GM12873 (cell line): ENCODE measurements around the gene ZNF324.

Source experiments
- TF ChIP-seq, protein P1 (sequence below): IDR thresholded peaks from 2 replicates; pipeline ENCODE4 v1.5.1; 2012; ENCODE audit warnings: low read depth, mild to moderate bottlenecking, moderate library complexity, low read length, control low read depth; ENCODE audit not compliant: insufficient read depth; ENCODE audit errors: missing control alignments

Gene ZNF324

DNA sequence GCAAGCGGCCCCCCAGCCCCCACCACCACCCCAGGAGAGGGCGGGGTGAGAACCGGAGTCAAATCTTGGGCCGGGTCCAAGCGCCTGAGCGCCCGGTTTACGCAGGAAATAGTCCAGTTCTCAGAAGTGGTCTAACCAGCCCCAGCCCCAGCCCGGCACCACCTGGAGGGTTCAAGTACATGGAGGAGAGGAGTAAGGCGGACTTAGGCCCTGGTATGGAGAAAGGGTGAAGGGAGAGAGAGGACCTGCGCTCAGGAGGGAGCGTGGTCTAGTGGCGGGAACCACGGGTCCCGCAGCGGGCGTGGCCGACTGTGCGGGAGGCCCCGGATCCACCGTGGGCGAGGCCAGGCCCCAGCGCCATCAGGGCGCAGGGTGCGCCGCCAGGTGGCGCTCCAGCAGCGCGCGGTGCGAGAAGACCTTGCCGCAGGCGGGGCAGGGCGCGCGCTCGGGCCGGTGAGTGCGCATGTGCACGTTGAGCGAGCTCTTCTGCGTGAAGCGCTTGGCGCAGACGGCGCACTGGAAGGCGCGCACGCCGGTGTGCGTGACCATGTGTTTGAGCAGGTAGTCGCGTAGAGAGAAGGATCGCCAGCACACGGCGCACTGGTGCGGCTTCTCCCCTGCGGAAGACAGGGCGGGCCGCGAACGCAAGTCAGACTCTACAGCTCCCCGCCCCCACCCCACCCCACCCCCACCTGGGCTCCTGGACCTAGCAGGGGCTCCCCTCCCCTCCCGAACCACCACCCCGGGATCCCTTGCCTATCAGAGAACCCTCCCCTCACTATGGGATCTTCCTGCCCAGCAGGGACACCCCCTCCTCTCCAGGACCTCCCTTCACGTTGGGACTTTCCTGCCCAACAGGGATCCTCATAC lies 47.0 kb downstream of the ZNF324 start:
- TF ChIP-seq, protein P1, sequence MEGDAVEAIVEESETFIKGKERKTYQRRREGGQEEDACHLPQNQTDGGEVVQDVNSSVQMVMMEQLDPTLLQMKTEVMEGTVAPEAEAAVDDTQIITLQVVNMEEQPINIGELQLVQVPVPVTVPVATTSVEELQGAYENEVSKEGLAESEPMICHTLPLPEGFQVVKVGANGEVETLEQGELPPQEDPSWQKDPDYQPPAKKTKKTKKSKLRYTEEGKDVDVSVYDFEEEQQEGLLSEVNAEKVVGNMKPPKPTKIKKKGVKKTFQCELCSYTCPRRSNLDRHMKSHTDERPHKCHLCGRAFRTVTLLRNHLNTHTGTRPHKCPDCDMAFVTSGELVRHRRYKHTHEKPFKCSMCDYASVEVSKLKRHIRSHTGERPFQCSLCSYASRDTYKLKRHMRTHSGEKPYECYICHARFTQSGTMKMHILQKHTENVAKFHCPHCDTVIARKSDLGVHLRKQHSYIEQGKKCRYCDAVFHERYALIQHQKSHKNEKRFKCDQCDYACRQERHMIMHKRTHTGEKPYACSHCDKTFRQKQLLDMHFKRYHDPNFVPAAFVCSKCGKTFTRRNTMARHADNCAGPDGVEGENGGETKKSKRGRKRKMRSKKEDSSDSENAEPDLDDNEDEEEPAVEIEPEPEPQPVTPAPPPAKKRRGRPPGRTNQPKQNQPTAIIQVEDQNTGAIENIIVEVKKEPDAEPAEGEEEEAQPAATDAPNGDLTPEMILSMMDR = peak; percentile 94

DNA sequence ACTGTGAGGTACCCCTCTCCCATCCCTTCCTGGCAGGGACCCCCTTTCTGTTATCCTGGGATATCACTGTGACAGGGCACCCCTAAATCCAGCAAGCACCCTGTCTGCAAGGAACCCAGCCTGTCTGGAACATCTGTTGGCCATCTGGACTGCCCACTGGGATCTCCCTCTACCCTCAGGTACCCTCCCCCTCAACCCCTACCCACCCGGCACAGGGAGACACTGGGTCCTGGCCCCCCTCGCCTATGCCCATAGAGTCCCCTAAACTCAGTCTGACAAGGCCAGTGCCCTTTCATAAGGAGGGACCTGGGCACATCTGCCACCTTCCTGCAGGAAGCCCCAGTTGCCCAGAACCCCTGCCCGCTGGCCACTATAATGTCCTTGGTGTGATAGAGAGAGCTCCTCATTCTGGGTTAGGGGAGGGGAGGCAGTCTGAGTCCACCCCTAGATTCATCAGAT lies 47.7 kb downstream of the ZNF324 start:
- TF ChIP-seq, protein P1 = no peak

DNA sequence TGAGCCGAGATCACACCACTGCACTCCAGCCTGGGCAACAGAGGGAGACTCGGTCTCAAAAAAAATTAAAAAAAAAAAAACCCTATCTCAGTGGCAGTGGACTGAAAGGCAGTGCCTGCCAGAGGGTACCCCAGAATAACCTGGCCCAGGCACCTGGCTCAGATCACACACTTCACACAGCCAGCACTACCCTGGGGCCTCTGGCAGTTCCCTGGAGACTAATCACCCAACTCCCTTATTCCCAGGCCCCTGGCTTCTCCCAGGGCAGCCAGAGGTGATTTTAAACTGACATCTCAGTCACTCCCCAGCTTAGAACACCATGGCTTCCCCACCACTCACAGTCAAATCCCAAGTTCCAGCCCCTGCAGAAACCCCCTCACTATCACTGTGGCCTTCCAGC lies 48.4 kb downstream of the ZNF324 start:
- TF ChIP-seq, protein P1 = no peak

DNA sequence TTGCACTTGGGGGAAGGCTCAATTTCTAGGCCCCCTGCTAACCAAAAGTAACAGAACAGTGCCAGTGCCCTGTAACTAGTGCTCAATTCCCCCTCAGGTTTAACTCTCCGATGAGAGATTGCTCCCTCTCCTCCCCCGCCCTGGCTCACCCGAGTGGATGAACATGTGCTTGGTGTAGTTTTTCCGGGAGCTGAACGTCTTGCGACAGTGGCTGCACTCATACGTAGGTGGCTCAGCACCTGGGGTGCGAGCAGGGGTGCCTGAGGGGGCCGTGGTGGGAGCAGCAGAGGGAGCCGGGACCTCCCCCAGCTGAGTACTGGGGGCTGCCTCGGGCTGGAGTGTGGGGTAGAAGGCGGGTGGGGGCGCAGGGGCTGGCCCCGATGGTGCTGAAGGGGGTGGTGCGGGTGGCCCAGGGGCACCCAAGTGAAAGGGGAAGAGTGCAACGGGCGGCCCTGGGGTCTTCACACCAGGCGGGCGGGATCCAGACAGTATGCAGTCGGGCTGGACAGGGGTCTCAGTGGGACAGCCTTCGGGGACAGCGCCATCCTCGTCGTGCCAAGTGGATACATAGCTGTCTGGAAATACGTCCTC lies 49.5 kb downstream of the ZNF324 start:
- TF ChIP-seq, protein P1 = no peak

DNA sequence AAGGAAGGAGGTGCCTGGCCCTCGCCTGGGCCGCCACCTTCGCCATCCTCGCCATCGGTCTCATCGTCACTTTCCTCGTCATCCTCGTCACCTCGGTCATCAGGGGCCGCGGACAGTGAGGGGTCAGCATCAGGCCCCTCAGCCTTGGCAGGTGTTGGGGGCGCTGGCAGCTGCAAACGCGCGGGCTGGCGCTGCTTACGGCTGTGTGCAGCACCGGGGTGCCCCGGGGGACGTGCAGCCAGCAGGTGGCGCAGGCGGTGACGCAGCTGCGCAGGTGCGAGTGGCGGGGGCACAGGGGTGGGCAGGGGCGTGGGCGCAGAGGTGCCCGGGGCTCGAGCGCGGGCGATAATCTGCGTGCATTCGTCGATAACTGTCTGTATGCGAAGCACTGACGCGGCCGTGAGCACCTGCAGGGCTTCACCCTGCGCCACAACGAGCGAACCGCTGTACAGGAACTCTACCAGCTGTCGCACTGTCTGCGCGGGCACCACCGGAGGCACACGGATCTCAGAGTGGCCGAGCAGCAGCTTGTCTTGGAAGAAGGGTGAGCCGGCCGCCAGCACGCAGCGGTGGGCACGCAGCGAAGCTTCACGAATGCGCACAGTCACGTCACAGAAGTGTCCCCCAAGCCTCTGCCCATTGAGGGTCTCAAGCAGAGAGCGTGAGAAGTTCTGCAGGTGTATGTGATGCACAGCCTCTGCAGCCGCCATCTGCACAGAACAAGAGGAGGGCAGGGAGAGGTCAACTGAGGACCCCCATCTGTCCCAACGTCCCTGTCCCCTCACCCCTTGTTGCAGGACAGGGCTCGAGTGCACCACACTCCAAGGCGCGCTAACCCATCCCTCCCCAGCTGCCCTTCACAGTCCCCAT lies 50.3 kb downstream of the ZNF324 start:
- TF ChIP-seq, protein P1 = peak; percentile 3

DNA sequence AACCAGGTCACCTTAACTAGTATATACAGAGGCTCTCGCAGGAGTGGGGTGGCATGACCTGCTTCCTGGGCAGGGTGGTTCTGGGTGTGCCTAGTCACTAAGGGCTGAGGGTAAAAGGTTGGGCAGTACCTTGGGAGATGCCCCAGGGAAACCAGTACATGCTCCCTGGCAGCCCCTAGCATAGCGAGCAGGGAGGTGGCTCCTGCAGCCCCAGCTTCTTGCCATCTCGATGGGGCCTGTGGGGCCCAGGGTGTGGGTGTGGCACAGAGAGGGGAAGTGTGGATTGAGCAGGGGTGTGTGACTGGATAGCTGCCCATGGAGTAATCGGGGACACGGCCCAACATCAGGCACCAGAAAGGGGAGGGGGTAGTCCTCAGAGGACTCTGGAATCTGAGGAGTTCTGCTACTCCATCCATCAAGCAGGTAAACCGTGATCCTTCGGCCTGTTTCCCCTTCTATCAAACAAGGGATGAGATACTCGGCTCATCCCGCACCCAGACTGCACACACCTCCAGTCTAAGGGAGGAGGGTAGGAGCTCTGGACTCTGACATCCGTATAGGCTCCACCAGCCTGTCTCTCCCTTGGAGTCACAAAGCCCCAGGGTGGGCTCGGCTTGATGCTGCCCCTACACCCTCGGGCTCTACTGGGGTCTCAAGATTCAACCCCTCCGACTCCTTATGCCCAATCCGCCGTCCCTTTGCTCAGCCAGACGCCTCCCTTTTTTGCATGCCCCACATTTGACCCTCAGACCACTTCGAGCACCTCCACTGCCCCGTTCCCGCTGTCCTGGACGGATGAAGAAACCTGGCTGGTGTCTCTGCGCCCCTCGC lies 51.6 kb downstream of the ZNF324 start:
- TF ChIP-seq, protein P1 = no peak
